ENCODE measurements around the gene DPY19L2. TPM values are rescaled to one million over a fixed set of nuclear protein-coding genes. Genes with fewer than 3 reads are reported as not detected.
"Not testable (repeated sequence)": the region's sequence is repeated elsewhere in the genome, so short reads cannot be mapped to it uniquely, and the experiment has no call there.

DPY19L2 gene
- polyA plus RNA-seq, 3 donors: not detected

- H3K9me3 Mint-ChIP-seq; H3K9ac ChIP-seq (ENCODE audit: insufficient read depth, low read length, poor library complexity, severe bottlenecking); H3K79me2 ChIP-seq (ENCODE audit: insufficient read depth, low read length); H3K4me1 ChIP-seq (ENCODE audit: control insufficient read depth in 1 of 2, insufficient read depth in 2 of 2, low read length in 2 of 2); intact Hi-C loops (cut with micrococcal nuclease); H3K4me1 Mint-ChIP-seq; H3K9me3 ChIP-seq (replicated peaks in 1 of 2; ENCODE audit: control insufficient read depth in 1 of 2, insufficient read depth in 1 of 2, low read length in 2 of 2); DNase-seq; H3K4me2 ChIP-seq (replicated peaks; ENCODE audit: extremely low read depth, low read length, poor library complexity, severe bottlenecking); H2AFZ ChIP-seq (ENCODE audit: insufficient read depth, low read depth, low read length, poor library complexity, severe bottlenecking); H3K27ac Mint-ChIP-seq; H3K4me3 Mint-ChIP-seq; H3K36me3 Mint-ChIP-seq; H3K36me3 ChIP-seq (replicated peaks in 1 of 2; ENCODE audit: control insufficient read depth in 1 of 2, insufficient read depth in 2 of 2, low read length in 2 of 2); H3K27me3 Mint-ChIP-seq (ENCODE audit: low read depth in 3 of 3); H3K27ac ChIP-seq (ENCODE audit: low read depth in 1 of 2, low read length in 2 of 2); H3K4me3 ChIP-seq (replicated peaks in 1 of 3; ENCODE audit: low read depth in 2 of 3, low read length in 3 of 3); H3K27me3 ChIP-seq (ENCODE audit: control insufficient read depth in 2 of 2, insufficient read depth in 2 of 2, low read length in 2 of 2); H4K20me1 ChIP-seq (ENCODE audit: insufficient read depth, low read length): not testable (repeated sequence)
- WGBS (ENCODE audit: insufficient coverage): no CpG with 5 or more reads among the region's 1 CpG
Observed at GRCh38 chr12:63689141-63689540, 20.8 kb upstream of the DPY19L2 start.

- H3K4me3 ChIP-seq (replicated peaks in 1 of 3; ENCODE audit: low read depth in 2 of 3, low read length in 3 of 3); H3K9me3 Mint-ChIP-seq; H3K27me3 ChIP-seq (ENCODE audit: control insufficient read depth in 2 of 2, insufficient read depth in 2 of 2, low read length in 2 of 2); intact Hi-C loops (cut with micrococcal nuclease); H3K27ac Mint-ChIP-seq; H3K4me2 ChIP-seq (replicated peaks; ENCODE audit: extremely low read depth, low read length, poor library complexity, severe bottlenecking); DNase-seq; H3K36me3 ChIP-seq (replicated peaks in 1 of 2; ENCODE audit: control insufficient read depth in 1 of 2, insufficient read depth in 2 of 2, low read length in 2 of 2); H3K79me2 ChIP-seq (ENCODE audit: insufficient read depth, low read length); H3K27ac ChIP-seq (ENCODE audit: low read depth in 1 of 2, low read length in 2 of 2); H2AFZ ChIP-seq (ENCODE audit: insufficient read depth, low read depth, low read length, poor library complexity, severe bottlenecking); H3K27me3 Mint-ChIP-seq (ENCODE audit: low read depth in 3 of 3); H3K9ac ChIP-seq (ENCODE audit: insufficient read depth, low read length, poor library complexity, severe bottlenecking); H3K36me3 Mint-ChIP-seq; H3K4me1 Mint-ChIP-seq; H3K4me1 ChIP-seq (ENCODE audit: control insufficient read depth in 1 of 2, insufficient read depth in 2 of 2, low read length in 2 of 2); H3K9me3 ChIP-seq (replicated peaks in 1 of 2; ENCODE audit: control insufficient read depth in 1 of 2, insufficient read depth in 1 of 2, low read length in 2 of 2); H3K4me3 Mint-ChIP-seq; H4K20me1 ChIP-seq (ENCODE audit: insufficient read depth, low read length): not testable (repeated sequence)
- WGBS (ENCODE audit: insufficient coverage): 98% methylated on average over 11 of the region's 29 CpGs
Observed at GRCh38 chr12:63686623-63687022, 18.3 kb upstream of the DPY19L2 start.

GRCh38 chr12:63685789-63686188 is 17.5 kb upstream of the DPY19L2 start:
- H3K27ac ChIP-seq (ENCODE audit: low read depth in 1 of 2, low read length in 2 of 2); H3K9me3 Mint-ChIP-seq; intact Hi-C loops (cut with micrococcal nuclease); H3K27me3 Mint-ChIP-seq (ENCODE audit: low read depth in 3 of 3); H4K20me1 ChIP-seq (ENCODE audit: insufficient read depth, low read length); H3K4me3 Mint-ChIP-seq; H3K36me3 ChIP-seq (replicated peaks in 1 of 2; ENCODE audit: control insufficient read depth in 1 of 2, insufficient read depth in 2 of 2, low read length in 2 of 2); H3K27ac Mint-ChIP-seq; H2AFZ ChIP-seq (ENCODE audit: insufficient read depth, low read depth, low read length, poor library complexity, severe bottlenecking); H3K4me1 Mint-ChIP-seq; H3K4me1 ChIP-seq (ENCODE audit: control insufficient read depth in 1 of 2, insufficient read depth in 2 of 2, low read length in 2 of 2); H3K4me2 ChIP-seq (replicated peaks; ENCODE audit: extremely low read depth, low read length, poor library complexity, severe bottlenecking); H3K9me3 ChIP-seq (replicated peaks in 1 of 2; ENCODE audit: control insufficient read depth in 1 of 2, insufficient read depth in 1 of 2, low read length in 2 of 2); DNase-seq; H3K4me3 ChIP-seq (replicated peaks in 1 of 3; ENCODE audit: low read depth in 2 of 3, low read length in 3 of 3); H3K79me2 ChIP-seq (ENCODE audit: insufficient read depth, low read length); H3K36me3 Mint-ChIP-seq; H3K27me3 ChIP-seq (ENCODE audit: control insufficient read depth in 2 of 2, insufficient read depth in 2 of 2, low read length in 2 of 2); H3K9ac ChIP-seq (ENCODE audit: insufficient read depth, low read length, poor library complexity, severe bottlenecking): not testable (repeated sequence)
- WGBS (ENCODE audit: insufficient coverage): no CpG with 5 or more reads among the region's 2 CpGs

- H3K27me3 ChIP-seq (ENCODE audit: control insufficient read depth in 2 of 2, insufficient read depth in 2 of 2, low read length in 2 of 2); H3K4me3 ChIP-seq (replicated peaks in 1 of 3; ENCODE audit: low read depth in 2 of 3, low read length in 3 of 3); H3K4me1 Mint-ChIP-seq; intact Hi-C loops (cut with micrococcal nuclease); H3K79me2 ChIP-seq (ENCODE audit: insufficient read depth, low read length); H3K4me2 ChIP-seq (replicated peaks; ENCODE audit: extremely low read depth, low read length, poor library complexity, severe bottlenecking); H3K4me1 ChIP-seq (ENCODE audit: control insufficient read depth in 1 of 2, insufficient read depth in 2 of 2, low read length in 2 of 2); H3K36me3 Mint-ChIP-seq; H3K9me3 ChIP-seq (replicated peaks in 1 of 2; ENCODE audit: control insufficient read depth in 1 of 2, insufficient read depth in 1 of 2, low read length in 2 of 2); H3K27me3 Mint-ChIP-seq (ENCODE audit: low read depth in 3 of 3); H3K36me3 ChIP-seq (replicated peaks in 1 of 2; ENCODE audit: control insufficient read depth in 1 of 2, insufficient read depth in 2 of 2, low read length in 2 of 2); H3K9ac ChIP-seq (ENCODE audit: insufficient read depth, low read length, poor library complexity, severe bottlenecking); H2AFZ ChIP-seq (ENCODE audit: insufficient read depth, low read depth, low read length, poor library complexity, severe bottlenecking); H3K27ac ChIP-seq (ENCODE audit: low read depth in 1 of 2, low read length in 2 of 2); H4K20me1 ChIP-seq (ENCODE audit: insufficient read depth, low read length); H3K27ac Mint-ChIP-seq; H3K9me3 Mint-ChIP-seq; DNase-seq; H3K4me3 Mint-ChIP-seq: not testable (repeated sequence)
- no CpG with 5 or more reads among the region's 2 CpGs for WGBS (ENCODE audit: insufficient coverage)
Observed at GRCh38 chr12:63682617-63683016, 14.3 kb upstream of the DPY19L2 start.

- H3K4me3 ChIP-seq (replicated peaks in 1 of 3; ENCODE audit: low read depth in 2 of 3, low read length in 3 of 3); H2AFZ ChIP-seq (ENCODE audit: insufficient read depth, low read depth, low read length, poor library complexity, severe bottlenecking); H3K27me3 ChIP-seq (ENCODE audit: control insufficient read depth in 2 of 2, insufficient read depth in 2 of 2, low read length in 2 of 2); H3K27me3 Mint-ChIP-seq (ENCODE audit: low read depth in 3 of 3); DNase-seq; H3K4me3 Mint-ChIP-seq; H4K20me1 ChIP-seq (ENCODE audit: insufficient read depth, low read length); H3K4me1 Mint-ChIP-seq; H3K27ac ChIP-seq (ENCODE audit: low read depth in 1 of 2, low read length in 2 of 2); H3K9ac ChIP-seq (ENCODE audit: insufficient read depth, low read length, poor library complexity, severe bottlenecking); H3K4me2 ChIP-seq (replicated peaks; ENCODE audit: extremely low read depth, low read length, poor library complexity, severe bottlenecking); H3K36me3 ChIP-seq (replicated peaks in 1 of 2; ENCODE audit: control insufficient read depth in 1 of 2, insufficient read depth in 2 of 2, low read length in 2 of 2); H3K79me2 ChIP-seq (ENCODE audit: insufficient read depth, low read length); H3K27ac Mint-ChIP-seq; H3K4me1 ChIP-seq (ENCODE audit: control insufficient read depth in 1 of 2, insufficient read depth in 2 of 2, low read length in 2 of 2); intact Hi-C loops (cut with micrococcal nuclease); H3K36me3 Mint-ChIP-seq; H3K9me3 ChIP-seq (replicated peaks in 1 of 2; ENCODE audit: control insufficient read depth in 1 of 2, insufficient read depth in 1 of 2, low read length in 2 of 2); H3K9me3 Mint-ChIP-seq: not testable (repeated sequence)
Observed at GRCh38 chr12:63680758-63681157, 12.5 kb upstream of the DPY19L2 start.

Measured in CD14-positive monocyte (primary cell).